DOHH2 (cell line): ENCODE results near the gene C11orf68.

Experiments used
- CTCF ChIP-seq: fragments of 200-600 bp; sonication (generic); IDR thresholded peaks from one replicate; pipeline ENCODE4 v1.5.1; 2014; ENCODE audit warnings: antibody characterized with exemption, mild to moderate bottlenecking, low read depth, low read length; ENCODE audit not compliant: poor library complexity, severe bottlenecking
- EZH2phosphoT487 ChIP-seq: fragments of 200-600 bp; sonication (generic); IDR thresholded peaks from 2 replicates; pipeline ENCODE4 v1.6.1; 2017; ENCODE audit warnings: borderline replicate concordance, mild to moderate bottlenecking, antibody characterized with exemption, low read length, moderate library complexity, mixed read lengths

GRCh38 chr11:65873318-65874156 lies 45.3 kb downstream of the C11orf68 start:
- no peak for TF ChIP-seq CTCF
- no peak for TF ChIP-seq EZH2phosphoT487
